Mesenchymal stem cell (in vitro differentiated cells and primary cell): ENCODE results near the gene CRB1.

ENCODE experiments used
- DNase-seq: peaks from one replicate; pipeline ENCODE4 v3.0.0-alpha.2; 2013
- H2AFZ ChIP-seq: one replicate; pipeline ENCODE4 v1.6.1; 2013; ENCODE audit warnings: low read depth, mild to moderate bottlenecking, control low read depth, inconsistent platforms, low read length, moderate library complexity
- H2AK5ac ChIP-seq: 2 replicates; pipeline ENCODE4 v1.6.1; 2013; ENCODE audit warnings: low read length, moderate library complexity, mild to moderate bottlenecking, inconsistent platforms; ENCODE audit not compliant: severe bottlenecking
- H2BK120ac ChIP-seq: one replicate; pipeline ENCODE4 v1.6.1; 2013; ENCODE audit warnings: low read depth, mild to moderate bottlenecking, inconsistent platforms, low read length, moderate library complexity
- H2BK12ac ChIP-seq, 2 experiments: one replicate each; pipeline ENCODE4 v1.6.1; 2013; ENCODE audit warnings: inconsistent platforms in 2 of 2, low read length in 2 of 2, mild to moderate bottlenecking in 2 of 2, moderate library complexity in 2 of 2, control low read depth in 1 of 2
- H2BK15ac ChIP-seq: one replicate; pipeline ENCODE4 v1.6.1; 2013; ENCODE audit warnings: mild to moderate bottlenecking, low read depth, inconsistent platforms; ENCODE audit not compliant: poor library complexity, severe bottlenecking
- H2BK5ac ChIP-seq: 2 replicates; pipeline ENCODE4 v1.6.1; 2013; ENCODE audit warnings: low read depth, mild to moderate bottlenecking, low read length, control low read depth, inconsistent platforms; ENCODE audit not compliant: poor library complexity, severe bottlenecking
- H3K14ac ChIP-seq, 2 experiments: one replicate each; pipeline ENCODE4 v1.6.1; 2013; ENCODE audit warnings: inconsistent platforms in 2 of 2, low read length in 2 of 2, control low read depth in 1 of 2, mild to moderate bottlenecking in 1 of 2, moderate library complexity in 1 of 2
- H3K18ac ChIP-seq, 2 experiments: one replicate each; pipeline ENCODE4 v1.6.1; 2013; ENCODE audit warnings: inconsistent platforms in 2 of 2, low read length in 2 of 2, control low read depth in 1 of 2, low read depth in 1 of 2, mild to moderate bottlenecking in 1 of 2
- H3K23ac ChIP-seq, 2 experiments: one replicate each; pipeline ENCODE4 v1.6.1; 2013; ENCODE audit warnings: inconsistent platforms in 2 of 2, low read length in 2 of 2, mild to moderate bottlenecking in 2 of 2, moderate library complexity in 2 of 2, control low read depth in 1 of 2
- H3K27ac ChIP-seq: 2 replicates; pipeline ENCODE4 v1.5.1; 2013; ENCODE audit warnings: mild to moderate bottlenecking, moderate library complexity, low read length, control low read depth, inconsistent platforms; ENCODE audit not compliant: poor library complexity, severe bottlenecking
- H3K27me3 ChIP-seq, 2 experiments: 2 replicates each; pipeline versions ENCODE4 v1.6.1 to v1.7.0; 2013; ENCODE audit warnings: low read length in 2 of 2, mild to moderate bottlenecking in 2 of 2, moderate library complexity in 2 of 2, control low read depth in 1 of 2, inconsistent platforms in 1 of 2; ENCODE audit not compliant: control insufficient read depth in 1 of 2, insufficient read depth in 1 of 2
- H3K36me3 ChIP-seq, 2 experiments: 2 replicates each; pipeline versions ENCODE4 v1.6.1 to v1.7.0; 2013; ENCODE audit warnings: low read length in 2 of 2, control low read depth in 1 of 2, inconsistent platforms in 1 of 2, low read depth in 1 of 2, mild to moderate bottlenecking in 1 of 2; ENCODE audit not compliant: insufficient read depth in 2 of 2, control insufficient read depth in 1 of 2
- H3K4ac ChIP-seq, 2 experiments: one replicate each; pipeline ENCODE4 v1.6.1; 2013; ENCODE audit warnings: inconsistent platforms in 2 of 2, low read length in 2 of 2, mild to moderate bottlenecking in 2 of 2, moderate library complexity in 2 of 2, control low read depth in 1 of 2, low read depth in 1 of 2
- H3K4me1 ChIP-seq: 2 replicates; pipeline ENCODE4 v1.6.1; 2013; ENCODE audit warnings: low read depth, low read length, control low read depth; ENCODE audit not compliant: control insufficient read depth, insufficient read depth
- H3K4me2 ChIP-seq: 2 replicates; pipeline ENCODE4 v1.6.1; 2013; ENCODE audit warnings: low read length, mild to moderate bottlenecking, inconsistent platforms; ENCODE audit not compliant: poor library complexity, severe bottlenecking
- H3K4me3 ChIP-seq, 2 experiments: 2 replicates each; pipeline versions ENCODE4 v1.5.1 to v1.7.0; 2013; ENCODE audit warnings: low read length in 2 of 2, mild to moderate bottlenecking in 2 of 2, control low read depth in 1 of 2, low read depth in 1 of 2; ENCODE audit not compliant: insufficient read depth in 1 of 2
- H3K79me1 ChIP-seq: replicated peaks from 2 replicates; pipeline ENCODE4 v1.6.1; 2013; ENCODE audit warnings: mild to moderate bottlenecking, control low read depth, low read length, inconsistent platforms; ENCODE audit not compliant: poor library complexity, severe bottlenecking
- H3K9ac ChIP-seq: 2 replicates; pipeline ENCODE4 v1.7.0; 2013; ENCODE audit warnings: mild to moderate bottlenecking, low read length, moderate library complexity
- H3K9me3 ChIP-seq: 2 replicates; pipeline ENCODE4 v1.7.0; 2013; ENCODE audit warnings: mild to moderate bottlenecking, low read length; ENCODE audit not compliant: control insufficient read depth
- H4K8ac ChIP-seq: one replicate; pipeline ENCODE4 v1.6.1; 2013; ENCODE audit warnings: inconsistent platforms, mild to moderate bottlenecking, low read length, moderate library complexity
- H4K91ac ChIP-seq: one replicate; pipeline ENCODE4 v1.6.1; 2013; ENCODE audit warnings: mild to moderate bottlenecking, low read length, inconsistent platforms
- WGBS: methylation state at CpG from one replicate; pipeline ENCODE4 v1.1.7; 2013; ENCODE audit warnings: mixed read lengths; 5-methylcytosine and 5-hydroxymethylcytosine counted together

The CRB1 gene

GRCh38 chr1:197336571-197336970 lies 68.5 kb downstream of the CRB1 start:
- no CpG with 5 or more reads among the region's 2 CpGs for WGBS
- Histone ChIP-seq H4K8ac (no peak overlapping the region), H3K79me1 (no peaks in the 10 kb centered on the region), H2AFZ (no peak overlapping the region), H3K9ac (no peak overlapping the region), H2BK15ac (no peak overlapping the region), H2AK5ac (no peak overlapping the region), H3K27ac (no peak overlapping the region), H3K4ac (no peak overlapping the region), H3K27me3 (no peaks in the 10 kb centered on the region), H3K36me3 (no peaks in the 10 kb centered on the region), H3K23ac (no peak overlapping the region), H3K4me2 (no peak overlapping the region), H4K91ac (no peak overlapping the region), H2BK5ac (no peak overlapping the region), H3K18ac (no peak overlapping the region), H3K9me3 (no peaks in the 10 kb centered on the region), H3K14ac (no peak overlapping the region), H3K4me3 (no peak overlapping the region), H3K4me1 (no peaks in the 10 kb centered on the region), H2BK120ac (no peak overlapping the region), H2BK12ac (no peak overlapping the region)
- DNase-seq: peak; percentile 19

DNA sequence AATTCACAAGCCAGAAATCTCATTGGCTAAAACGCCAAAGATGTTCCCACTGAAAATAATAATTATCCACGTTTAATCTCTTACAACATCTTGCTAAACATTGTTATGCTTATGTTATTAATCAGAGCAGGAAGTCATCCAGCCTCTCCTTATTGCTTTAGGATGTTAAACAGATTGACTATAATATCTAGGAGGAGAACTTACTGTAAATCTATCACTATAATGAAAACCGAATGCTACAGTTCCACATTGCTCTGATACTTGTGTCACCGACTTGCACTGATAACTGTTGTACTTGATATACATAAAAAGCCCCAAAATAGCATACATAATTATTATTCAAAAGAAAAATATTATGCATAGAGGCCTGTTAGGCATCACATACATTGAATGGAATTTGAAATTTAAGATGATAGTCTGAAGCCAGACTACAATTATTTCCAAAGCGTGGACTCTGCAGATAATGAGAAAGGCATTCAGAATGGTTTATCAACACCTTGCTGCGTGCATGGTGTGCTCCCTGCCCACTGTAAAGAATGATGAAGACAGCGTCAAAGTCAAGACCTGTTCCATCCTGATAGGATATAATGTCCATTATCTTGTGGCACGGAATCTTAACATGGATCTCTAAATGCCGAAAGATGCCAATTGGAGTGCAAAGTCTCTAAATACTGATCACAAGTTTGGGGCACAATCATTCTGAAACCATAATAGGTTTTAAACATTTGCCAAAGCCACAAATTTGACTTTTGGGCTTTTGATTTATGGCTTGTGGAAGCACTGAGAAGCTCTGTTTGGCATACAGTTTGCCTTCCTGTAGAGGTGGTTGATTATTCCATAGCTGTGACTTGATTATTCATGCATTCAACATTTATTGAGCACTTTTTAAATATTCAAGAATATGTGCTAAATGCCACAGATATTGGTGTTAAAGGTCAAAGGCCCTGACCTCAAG lies 71.3 kb downstream of the CRB1 start:
- Histone ChIP-seq H3K4me1 (no peaks in the 10 kb centered on the region), H3K9me3 (no peaks in the 10 kb centered on the region), H4K91ac (no peak overlapping the region), H3K4ac (no peak overlapping the region), H3K4me2 (no peak overlapping the region), H3K14ac (no peak overlapping the region), H2AK5ac (no peak overlapping the region), H2AFZ (no peak overlapping the region), H2BK12ac (no peak overlapping the region), H2BK5ac (no peak overlapping the region), H3K4me3 (no peak overlapping the region), H3K9ac (no peak overlapping the region), H3K18ac (no peak overlapping the region), H3K36me3 (no peaks in the 10 kb centered on the region), H4K8ac (no peak overlapping the region), H3K23ac (no peak overlapping the region), H3K27ac (no peak overlapping the region), H2BK15ac (no peak overlapping the region), H3K27me3 (no peaks in the 10 kb centered on the region), H3K79me1 (no peaks in the 10 kb centered on the region), H2BK120ac (no peak overlapping the region)
- WGBS: 79% methylated on average over 6 of the region's 9 CpGs
- DNase-seq: no peak

DNA sequence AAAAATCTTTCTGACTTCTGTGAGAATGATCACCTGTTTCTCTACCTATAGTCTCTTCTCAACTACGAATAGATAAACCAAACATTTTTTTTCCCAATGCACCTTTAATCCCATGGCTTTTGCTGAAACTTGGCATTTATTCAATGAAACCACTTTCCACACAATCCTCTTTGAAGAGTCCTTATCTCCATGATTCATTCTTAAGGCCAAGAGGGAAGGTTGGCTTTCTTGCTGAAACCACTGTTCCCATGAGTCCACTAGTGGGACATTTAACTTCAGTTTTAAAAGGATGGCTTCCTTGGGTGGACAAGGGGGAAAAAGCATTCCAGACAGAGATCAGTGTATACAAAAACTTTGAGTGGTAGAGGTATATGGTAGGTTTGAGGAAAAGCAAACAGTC lies 73.6 kb downstream of the CRB1 start:
- Histone ChIP-seq H2BK120ac (no peak overlapping the region), H4K91ac (no peak overlapping the region), H3K4ac (no peak overlapping the region), H3K27ac (no peak overlapping the region), H2BK15ac (no peak overlapping the region), H3K18ac (no peak overlapping the region), H3K23ac (no peak overlapping the region), H3K14ac (no peak overlapping the region), H3K4me3 (no peak overlapping the region), H3K36me3 (no peaks in the 10 kb centered on the region), H2BK5ac (no peak overlapping the region), H3K9ac (no peak overlapping the region), H2BK12ac (no peak overlapping the region), H3K4me2 (no peak overlapping the region), H3K79me1 (no peaks in the 10 kb centered on the region), H3K9me3 (no peaks in the 10 kb centered on the region), H3K4me1 (no peaks in the 10 kb centered on the region), H2AFZ (no peak overlapping the region), H4K8ac (no peak overlapping the region), H3K27me3 (no peaks in the 10 kb centered on the region), H2AK5ac (no peak overlapping the region)
- DNase-seq: no peak
- 87% methylated on average over 1 of the region's 1 CpG for WGBS

DNA sequence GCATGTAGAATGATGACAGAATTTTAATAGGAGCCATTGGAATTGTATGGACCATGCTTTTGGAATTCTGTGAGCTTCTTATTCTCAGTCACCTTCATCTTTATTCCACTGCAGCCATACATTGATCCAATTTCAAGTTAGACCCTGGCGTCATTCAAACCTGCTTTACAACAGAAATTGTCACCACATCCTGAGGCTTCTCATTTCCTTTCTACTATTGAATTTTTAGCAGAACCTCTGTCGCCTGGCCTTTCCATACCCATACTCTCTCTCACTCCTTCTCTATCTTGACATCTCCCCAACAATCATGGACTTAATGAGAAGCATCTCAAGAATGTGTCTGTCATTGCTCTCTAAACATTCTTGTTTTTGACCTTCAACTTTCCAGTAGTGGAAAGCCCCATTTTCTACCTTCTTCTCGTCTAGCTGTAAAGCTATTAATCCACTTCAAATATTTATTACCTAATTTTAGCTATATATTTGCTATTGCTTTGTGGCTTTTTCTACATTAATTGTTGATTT lies 74.1 kb downstream of the CRB1 start:
- Histone ChIP-seq H3K4me1 (no peaks in the 10 kb centered on the region), H2BK12ac (no peak overlapping the region), H3K79me1 (no peaks in the 10 kb centered on the region), H3K23ac (no peak overlapping the region), H2BK120ac (no peak overlapping the region), H3K27ac (no peak overlapping the region), H3K14ac (no peak overlapping the region), H4K91ac (no peak overlapping the region), H3K18ac (no peak overlapping the region), H3K9me3 (no peaks in the 10 kb centered on the region), H2AFZ (no peak overlapping the region), H2AK5ac (no peak overlapping the region), H2BK15ac (no peak overlapping the region), H3K9ac (no peak overlapping the region), H4K8ac (no peak overlapping the region), H2BK5ac (no peak overlapping the region), H3K4me2 (no peak overlapping the region), H3K36me3 (no peaks in the 10 kb centered on the region), H3K27me3 (no peaks in the 10 kb centered on the region), H3K4me3 (no peak overlapping the region), H3K4ac (no peak overlapping the region)
- DNase-seq: no peak
- 74% methylated on average over 2 of the region's 3 CpGs for WGBS
